ENCODE measurements around the gene ZFPM1.
"Not testable (repeated sequence)": the region's sequence is repeated elsewhere in the genome, so short reads cannot be mapped to it uniquely, and the experiment has no call there.

Gene ZFPM1

GRCh38 chr16:88503771-88504488 lies 50.9 kb downstream of the ZFPM1 start:
- no peak for DNase-seq

GRCh38 chr16:88504489-88505404 lies 51.7 kb downstream of the ZFPM1 start:
- DNase-seq, result no peak

- DNase-seq, result peak; percentile 27
Measured at GRCh38 chr16:88505405-88506082, 52.5 kb downstream of the ZFPM1 start.

- DNase-seq, result no peak
Measured at GRCh38 chr16:88506723-88507122, 53.6 kb downstream of the ZFPM1 start.

GRCh38 chr16:88507231-88507743 lies 54.2 kb downstream of the ZFPM1 start:
- no peak for DNase-seq

GRCh38 chr16:88508376-88508867 lies 55.3 kb downstream of the ZFPM1 start:
- no peak for DNase-seq

- no peak for DNase-seq
Measured at GRCh38 chr16:88508868-88509748, 56.0 kb downstream of the ZFPM1 start.

GRCh38 chr16:88509749-88510069 lies 56.6 kb downstream of the ZFPM1 start:
- no peak for DNase-seq

- peak; percentile 62 for DNase-seq
Measured at GRCh38 chr16:88510091-88510994, 57.3 kb downstream of the ZFPM1 start.

- no peak for DNase-seq
Measured at GRCh38 chr16:88511060-88511459, 58.0 kb downstream of the ZFPM1 start.

GRCh38 chr16:88511906-88512305 lies 58.8 kb downstream of the ZFPM1 start:
- no peak for DNase-seq

GRCh38 chr16:88512728-88513696 lies 59.9 kb downstream of the ZFPM1 start:
- DNase-seq, result no peak

GRCh38 chr16:88514070-88514469 lies 61.0 kb downstream of the ZFPM1 start:
- DNase-seq, result no peak

- DNase-seq, result no peak
Measured at GRCh38 chr16:88514526-88515232, 61.6 kb downstream of the ZFPM1 start.

- no peak for DNase-seq
Measured at GRCh38 chr16:88515371-88515770, 62.3 kb downstream of the ZFPM1 start.

- no peak for DNase-seq
Measured at GRCh38 chr16:88515925-88516594, 63.0 kb downstream of the ZFPM1 start.

- no peak for DNase-seq
Measured at GRCh38 chr16:88516601-88517061, 63.6 kb downstream of the ZFPM1 start.

- not testable (repeated sequence) for DNase-seq
Measured at GRCh38 chr16:88517208-88517774, 64.2 kb downstream of the ZFPM1 start.

Measured in NCI-H1694 (cell line).